Measurements from ENCODE around the gene ADAM33.

The ADAM33 gene

GRCh38 chr20:3681931-3682781 is at the start of gene ADAM33:
ADAM33 (minus strand) TSS chr20:3682010; CDS start chr20:3682004, 6 bp downstream.
- DNase-seq = no peak

DNA sequence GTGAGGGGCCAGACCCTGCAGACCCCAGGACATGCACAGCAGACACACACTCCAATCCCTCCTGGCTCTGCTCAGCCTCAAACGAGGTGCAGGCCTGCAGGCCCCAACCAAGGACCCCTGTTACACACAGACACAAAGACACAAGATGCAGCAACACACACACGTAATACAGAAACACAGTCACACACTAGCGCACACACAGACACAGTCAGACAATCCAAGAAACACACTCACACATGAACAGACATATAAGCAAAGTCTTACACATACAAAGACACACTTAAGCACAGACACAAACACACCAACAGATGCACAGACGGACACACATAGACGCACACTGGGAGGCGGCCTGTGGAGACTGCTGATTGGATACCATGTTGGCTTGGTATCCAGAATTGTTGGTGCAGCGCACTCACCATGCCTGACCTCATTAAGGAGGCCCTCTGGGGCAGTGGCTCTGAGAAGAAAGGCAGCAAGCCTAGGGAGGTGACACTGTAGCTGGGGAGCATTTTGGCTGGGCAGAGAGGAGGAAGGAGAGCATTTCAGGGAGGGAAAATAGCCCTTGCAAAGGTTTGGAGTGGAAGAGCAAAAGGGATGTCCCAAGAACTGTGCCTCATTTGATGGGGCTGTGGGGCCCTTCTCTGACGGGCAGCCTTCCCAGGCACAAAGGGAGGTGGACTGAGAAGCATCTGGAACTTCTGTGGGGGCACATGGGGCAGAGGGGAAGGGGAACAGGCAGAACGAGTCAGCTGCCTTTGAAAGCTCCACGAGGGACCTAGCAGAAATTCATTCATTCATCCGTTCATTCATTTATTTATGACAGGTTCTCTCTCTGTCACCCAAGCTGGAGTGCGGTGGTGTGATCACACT is 49.2 kb upstream of the ADAM33 start:
- no peak for DNase-seq

DNA sequence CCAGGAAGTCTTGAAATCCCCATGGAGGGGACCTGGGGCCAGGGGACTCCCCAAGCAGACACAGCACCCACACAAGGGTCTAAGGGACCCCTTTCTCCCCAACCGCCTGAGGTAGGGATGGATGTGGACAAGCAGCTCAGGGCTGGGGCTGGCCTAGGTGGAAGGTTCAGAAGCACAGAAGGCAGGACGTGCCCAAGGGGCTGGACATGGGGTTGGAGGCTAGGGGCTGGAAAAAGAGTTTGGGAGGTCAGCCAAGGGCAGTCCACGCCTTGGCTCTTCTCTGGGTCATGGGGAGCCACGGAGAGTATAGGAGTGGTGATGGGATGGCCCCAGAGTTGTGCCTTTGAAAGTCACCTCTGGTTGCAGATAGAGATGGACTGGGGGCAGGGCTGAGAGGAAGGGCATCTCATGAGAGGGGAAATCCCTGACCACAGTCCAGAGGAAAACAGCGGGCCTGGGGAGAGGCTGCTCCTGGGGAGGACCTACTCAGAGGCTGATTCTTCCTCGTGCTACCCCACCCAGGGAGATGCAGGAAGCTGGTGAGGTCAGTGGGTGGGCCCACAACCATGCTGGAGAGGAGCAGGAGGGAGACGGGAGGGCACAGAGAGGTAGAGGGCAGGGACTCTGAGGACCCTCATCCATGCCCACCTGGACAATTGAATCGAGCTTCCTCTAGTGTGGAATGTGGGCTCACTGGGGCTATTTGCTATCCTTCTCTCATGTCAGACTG is 48.2 kb upstream of the ADAM33 start:
- no peak for DNase-seq

GRCh38 chr20:3729378-3729777 is 47.6 kb upstream of the ADAM33 start:
- DNase-seq = no peak

GRCh38 chr20:3728876-3729275 is 47.1 kb upstream of the ADAM33 start:
- no peak for DNase-seq

GRCh38 chr20:3728354-3728753 is 46.5 kb upstream of the ADAM33 start:
- DNase-seq = no peak

DNA sequence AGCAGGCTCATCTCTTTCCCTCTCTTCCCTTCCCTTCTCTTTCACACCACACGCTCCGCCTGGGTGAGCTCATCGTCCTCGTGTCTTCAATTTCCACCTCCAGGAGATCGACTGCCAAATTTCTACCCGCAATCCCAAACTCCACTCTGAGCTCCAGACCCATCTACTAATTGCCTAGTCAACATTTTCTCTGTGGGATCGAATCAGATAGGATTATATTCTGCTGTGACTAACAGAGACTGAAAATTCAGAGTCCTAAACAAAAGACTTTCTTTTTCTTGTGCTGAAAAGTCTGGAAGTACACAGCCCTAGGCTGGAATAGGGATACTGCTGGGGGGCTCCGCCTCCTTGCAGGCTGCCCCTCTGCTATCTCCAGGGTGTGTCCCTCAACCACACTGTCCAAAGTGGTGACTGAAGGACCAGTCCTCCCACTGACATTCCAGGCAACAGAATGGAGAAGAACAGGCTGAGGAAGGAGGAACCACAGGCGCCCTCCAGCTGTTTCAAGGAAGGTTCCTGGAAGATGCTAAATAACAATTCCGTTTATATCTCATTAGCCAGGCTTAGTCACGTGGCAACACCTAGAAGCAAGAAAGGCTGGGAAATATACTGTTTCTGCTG is 45.7 kb upstream of the ADAM33 start:
- DNase-seq = no peak

GRCh38 chr20:3724356-3724755 is 42.5 kb upstream of the ADAM33 start:
- DNase-seq = no peak

GRCh38 chr20:3723284-3723683 is 41.5 kb upstream of the ADAM33 start:
- no peak for DNase-seq

- DNase-seq = no peak
Measured at GRCh38 chr20:3721912-3722311, 40.1 kb upstream of the ADAM33 start.

GRCh38 chr20:3720626-3721025 is 38.8 kb upstream of the ADAM33 start:
- DNase-seq = no peak

GRCh38 chr20:3720068-3720467 is 38.3 kb upstream of the ADAM33 start:
- DNase-seq = no peak

DNA sequence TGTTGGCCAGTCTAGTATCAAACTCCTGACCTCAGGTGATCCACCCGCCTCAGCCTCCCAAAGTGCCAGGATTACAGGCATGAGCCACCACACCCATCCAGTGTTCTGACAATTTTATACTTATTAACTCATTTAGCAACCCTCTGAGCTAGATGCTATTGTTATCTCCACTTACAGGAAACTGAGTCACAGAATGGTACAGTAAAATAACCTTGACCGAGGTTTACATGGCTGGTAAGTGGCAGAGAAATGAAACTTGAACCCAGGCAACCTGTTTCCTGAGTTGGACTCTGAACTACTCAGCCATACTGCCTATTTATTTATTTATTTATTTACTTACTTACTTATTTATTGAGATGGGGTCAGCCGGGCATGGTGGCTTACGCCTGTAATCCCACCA is 37.2 kb upstream of the ADAM33 start:
- DNase-seq = no peak

DNA sequence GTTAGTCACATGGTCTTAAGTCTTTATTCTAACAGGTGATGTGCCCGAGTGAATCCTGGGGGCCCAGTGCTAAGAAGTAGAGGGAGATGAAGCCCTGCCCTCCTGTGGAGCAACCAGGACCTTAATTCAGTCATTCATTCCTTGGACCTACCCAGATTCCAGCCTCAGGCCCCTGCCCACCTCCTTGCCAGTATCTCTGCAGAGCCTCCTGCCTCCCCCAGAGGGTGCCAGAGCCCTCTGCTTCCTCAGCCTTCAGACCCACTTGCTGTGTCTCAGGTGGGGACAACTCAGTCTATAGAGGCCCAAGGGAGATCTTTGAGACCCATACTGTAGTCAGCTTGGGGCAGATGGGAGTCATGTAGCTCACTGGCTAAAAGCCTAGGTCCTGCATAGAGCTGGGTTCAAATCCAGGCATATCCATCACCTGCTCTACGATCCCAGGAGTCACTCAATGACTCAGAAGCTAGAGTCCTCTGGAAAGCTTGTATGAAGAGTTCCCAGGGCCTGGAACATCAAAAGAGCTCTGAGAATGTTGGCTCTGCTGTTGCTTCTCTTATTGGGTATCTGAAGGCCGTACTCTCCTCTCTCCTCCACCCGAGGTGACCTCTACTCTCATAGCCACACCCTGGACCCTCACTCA is 34.5 kb upstream of the ADAM33 start:
- peak; percentile 27 for DNase-seq

DNA sequence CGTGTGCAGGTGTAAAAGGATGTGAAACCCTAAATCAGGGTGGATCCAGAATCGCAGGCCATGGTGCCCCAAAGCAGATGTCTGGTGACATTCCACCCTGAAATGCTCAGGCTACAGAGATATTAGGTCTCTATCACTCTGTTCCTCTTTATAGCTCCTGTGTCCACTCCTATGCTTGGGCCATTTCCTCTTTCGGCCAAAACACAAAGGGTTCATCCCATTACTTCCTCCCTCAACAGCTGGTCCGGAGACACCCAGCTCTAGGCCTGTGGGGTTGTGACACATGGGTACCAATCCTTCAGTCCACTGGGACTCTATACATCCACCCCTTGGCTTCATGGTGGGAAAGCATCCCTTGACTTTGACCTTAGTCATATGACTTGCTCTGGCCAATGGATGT is 32.3 kb upstream of the ADAM33 start:
- DNase-seq = no peak

DNA sequence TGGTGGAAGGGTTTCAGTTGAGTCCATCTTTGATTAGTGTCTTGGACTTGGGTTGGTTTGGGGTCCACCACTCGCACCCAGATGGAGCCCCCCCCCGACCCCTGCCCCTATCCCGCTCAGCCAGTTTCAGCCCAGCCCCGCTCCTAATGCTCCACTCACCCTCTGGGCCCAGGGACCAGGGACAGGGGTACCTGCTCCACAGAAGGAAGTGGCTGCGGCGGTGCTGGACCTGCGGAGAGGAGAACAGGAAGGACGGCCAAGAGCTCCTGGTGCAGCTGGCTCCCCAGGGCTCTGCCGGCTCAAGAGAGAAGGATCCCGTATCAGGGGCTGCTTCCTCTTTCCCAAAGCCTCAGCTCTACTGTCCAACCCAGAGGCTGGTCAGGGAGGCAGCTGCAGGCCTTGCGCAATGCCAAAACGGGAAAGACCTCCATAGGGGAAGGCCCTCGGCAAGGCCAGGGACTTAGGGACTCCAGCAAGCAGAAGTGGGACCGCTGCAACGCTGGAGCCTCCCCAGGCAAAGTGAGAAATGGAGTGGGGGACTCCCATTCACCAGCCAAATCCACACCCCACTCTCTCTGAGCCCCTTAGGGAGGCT is 30.6 kb upstream of the ADAM33 start, which contains the start of gene SIGLEC1:
SIGLEC1 (minus strand) TSS at position 322 of the 595 bp plus-strand sequence. CDS start 5,472 bp downstream, outside the sequence.
- DNase-seq = no peak

GRCh38 chr20:3711484-3711941 is 29.7 kb upstream of the ADAM33 start:
- DNase-seq = no peak

- DNase-seq = peak; percentile 76
Measured at GRCh38 chr20:3710703-3711483, 29.1 kb upstream of the ADAM33 start.

GRCh38 chr20:3710011-3710466 is 28.2 kb upstream of the ADAM33 start:
- no peak for DNase-seq

- no peak for DNase-seq
Measured at GRCh38 chr20:3707508-3707899, 25.7 kb upstream of the ADAM33 start.

Measured in stimulated activated CD4-positive, alpha-beta T cell treated with anti-CD3 and anti-CD28 coated beads, Interleukin-4, amount 100 ng/mL, for 24 hours (primary cell).